ENCODE results near the gene NELL2.

NELL2 gene

GRCh38 chr12:44677724-44678123 is 198.4 kb downstream of the NELL2 start:
- no peak for DNase-seq

- DNase-seq = no peak
Measured at GRCh38 chr12:44674875-44675274, 201.2 kb downstream of the NELL2 start.

GRCh38 chr12:44673811-44674210 is 202.3 kb downstream of the NELL2 start:
- DNase-seq = no peak

GRCh38 chr12:44672042-44672441 is 204.1 kb downstream of the NELL2 start:
- DNase-seq = no peak

- no peak for DNase-seq
Measured at GRCh38 chr12:44668443-44668842, 207.7 kb downstream of the NELL2 start.

GRCh38 chr12:44667461-44667860 is 208.7 kb downstream of the NELL2 start:
- DNase-seq = no peak

GRCh38 chr12:44663291-44663690 is 212.8 kb downstream of the NELL2 start:
- DNase-seq = no peak

- no peak for DNase-seq
Measured at GRCh38 chr12:44655846-44656245, 220.3 kb downstream of the NELL2 start.

- no peak for DNase-seq
Measured at GRCh38 chr12:44654646-44655639, 221.2 kb downstream of the NELL2 start.

GRCh38 chr12:44653861-44654527 is 222.1 kb downstream of the NELL2 start:
- DNase-seq = no peak

- DNase-seq = no peak
Measured at GRCh38 chr12:44649693-44650092, 226.4 kb downstream of the NELL2 start.

- DNase-seq = no peak
Measured at GRCh38 chr12:44647917-44648690, 228.0 kb downstream of the NELL2 start.

GRCh38 chr12:44640427-44641190 is 235.5 kb downstream of the NELL2 start:
- no peak for DNase-seq

- DNase-seq = no peak
Measured at GRCh38 chr12:44637875-44638274, 238.2 kb downstream of the NELL2 start.

GRCh38 chr12:44628180-44628579 is 247.9 kb downstream of the NELL2 start:
- no peak for DNase-seq

- no peak for DNase-seq
Measured at GRCh38 chr12:44627387-44628166, 248.5 kb downstream of the NELL2 start.

GRCh38 chr12:44626883-44627282 is 249.2 kb downstream of the NELL2 start:
- no peak for DNase-seq

- no peak for DNase-seq
Measured at GRCh38 chr12:44618946-44619345, 257.2 kb downstream of the NELL2 start.

GRCh38 chr12:44616402-44616801 is 259.7 kb downstream of the NELL2 start:
- DNase-seq = no peak

GRCh38 chr12:44611538-44611937 is 264.6 kb downstream of the NELL2 start:
- no peak for DNase-seq

- no peak for DNase-seq
Measured at GRCh38 chr12:44603701-44604100, 272.4 kb downstream of the NELL2 start.

GRCh38 chr12:44592626-44593025 is 283.5 kb downstream of the NELL2 start:
- no peak for DNase-seq

All from stimulated activated CD4-positive, alpha-beta T cell treated with anti-CD3 and anti-CD28 coated beads, Interleukin-4, amount 100 ng/mL, for 24 hours (primary cell).